Measurements from ENCODE around the gene OSM.

DNA sequence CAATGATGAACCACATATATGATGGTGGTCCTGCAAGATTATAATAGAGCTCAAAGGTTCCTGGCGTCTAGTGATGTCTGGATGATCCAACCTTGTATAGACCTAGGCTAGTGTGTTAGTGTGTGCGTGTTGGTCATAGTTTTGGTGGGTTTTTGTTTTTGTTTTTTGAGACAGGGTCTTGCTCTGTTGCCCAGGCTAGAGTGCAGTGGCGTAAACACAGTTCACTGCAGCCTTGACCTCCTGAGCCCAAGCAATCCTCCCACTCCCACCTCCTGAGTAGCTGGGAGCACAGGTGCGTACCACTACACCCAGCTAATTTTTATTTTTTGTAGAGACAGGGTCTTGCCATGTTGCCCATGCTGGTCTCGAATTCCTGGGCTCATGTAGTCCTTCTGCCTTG, 13.3 kb upstream of the OSM start:
- TF ChIP-seq EHMT2 (IDR thresholded peaks at IDR 0.05; ENCODE audit: low read depth), result no peak
- no peak for TF ChIP-seq POLR2A (IDR thresholded peaks at IDR 0.05; ENCODE audit: low read length)
- no peak for TF ChIP-seq SMC3 (IDR thresholded peaks at IDR 0.05)

Data from A549 (cell line).